ENCODE data around the gene DOLPP1. TPM values are rescaled to one million over a fixed set of nuclear protein-coding genes. Genes with fewer than 3 reads are reported as not detected.

Gene DOLPP1
- total and polyA plus RNA-seq, 2 of the 8 experiments (the other 6 are each of a cell fraction or from before 2014, with no cell fraction given): 36.0 to 45.3 TPM

DNA sequence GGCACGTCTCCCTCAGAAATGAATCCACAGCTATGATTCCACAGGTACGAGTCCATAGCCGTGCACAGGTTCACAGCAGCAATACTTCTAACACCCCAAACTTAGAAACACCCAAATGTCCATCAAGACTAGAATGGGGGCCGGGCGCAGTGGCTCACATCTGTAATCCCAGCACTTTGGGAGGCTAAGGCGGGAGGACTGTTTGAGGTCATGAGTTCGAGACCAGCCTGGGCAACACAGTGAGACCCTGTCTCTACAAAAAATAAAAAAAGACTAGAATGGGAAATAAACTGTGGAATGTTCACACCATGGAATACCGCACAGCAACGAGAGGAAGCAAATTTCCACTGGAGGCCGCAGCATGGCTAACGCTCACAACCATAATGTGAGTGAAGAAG is 4.3 kb upstream of the DOLPP1 start:
- Histone ChIP-seq H2BK20ac (ENCODE audit: low read length) (no peak overlapping the region), H3K9me3 (ENCODE audit: insufficient read depth in 2 of 2, low read depth in 1 of 2, low read length in 1 of 2) (no peaks in the 10 kb centered on the region), H4K5ac (ENCODE audit: insufficient read length, low read depth, low read length) (no peak overlapping the region), H3K79me1 (ENCODE audit: low read depth, low read length) (no peaks in the 10 kb centered on the region), H2BK12ac (ENCODE audit: low read depth, low read length) (no peak overlapping the region), H3K79me2 (ENCODE audit: control insufficient read depth in 1 of 2, insufficient read depth in 2 of 2, low read length in 2 of 2) (peaks cover under 1 to 14% of the 10 kb centered on the region in 2 experiments; a peak in 3 of 4 replicates), H2BK15ac (ENCODE audit: low read length) (no peak overlapping the region), H3K14ac (ENCODE audit: insufficient read length) (no peak overlapping the region), H3K27me3 (replicated peaks in 1 of 4; ENCODE audit: control insufficient read depth in 3 of 4, extremely low read depth in 1 of 4, insufficient read depth in 3 of 4, low read length in 3 of 4) (no peaks in the 10 kb centered on the region), H3K4me3 (ENCODE audit: extremely low read depth in 1 of 4, insufficient read depth in 2 of 4, low read depth in 3 of 4, low read length in 4 of 4) (no peak overlapping the region), H2AFZ (ENCODE audit: low read length) (no peak overlapping the region), H3K23ac (ENCODE audit: insufficient read length) (no peak overlapping the region), H3K9ac (replicated peaks in 1 of 4; ENCODE audit: extremely low read depth in 1 of 4, low read depth in 3 of 4, low read length in 3 of 4) (no peak overlapping the region), H4K91ac (replicated peaks; ENCODE audit: insufficient read length, low read length) (no peak overlapping the region), H3K4me2 (ENCODE audit: insufficient read depth in 1 of 2, low read depth in 2 of 2, low read length in 2 of 2) (no peak overlapping the region), H2AK5ac (ENCODE audit: low read depth, low read length) (no peak overlapping the region), H2BK120ac (replicated peaks; ENCODE audit: low read depth, low read length) (no peak overlapping the region), H3K4ac (replicated peaks; ENCODE audit: insufficient read length, low read depth, low read length) (no peak overlapping the region), H4K20me1 (replicated peaks in 1 of 2; ENCODE audit: control insufficient read depth in 1 of 2, insufficient read depth in 2 of 2, low read length in 2 of 2) (peaks cover 0 to 2% of the 10 kb centered on the region in 2 experiments), H4K8ac (ENCODE audit: extremely low read depth, insufficient read depth, low read length) (no peak overlapping the region), H2BK5ac (ENCODE audit: low read depth, low read length) (no peak overlapping the region), H3K18ac (ENCODE audit: extremely low read depth, low read length) (no peak overlapping the region), H3K36me3 (ENCODE audit: control insufficient read depth in 2 of 4, insufficient read depth in 4 of 4, low read length in 3 of 4) (no peaks in the 10 kb centered on the region), H3K23me2 (ENCODE audit: low read depth, low read length) (peaks cover 7% of the 10 kb centered on the region), H3K4me1 (replicated peaks in 1 of 4; ENCODE audit: control insufficient read depth in 3 of 4, insufficient read depth in 4 of 4, low read length in 3 of 4) (peaks cover 6 to 10% (median 7%) of the 10 kb centered on the region in 4 experiments), H3K56ac (replicated peaks; ENCODE audit: insufficient read length, low read depth, low read length) (no peak overlapping the region), H3K27ac (ENCODE audit: low read depth, low read length) (no peak overlapping the region)
- no peak for FAIRE-seq
- no peak for DNase-seq (ENCODE audit: low read depth in 1 of 2, low spot score in 2 of 2)
- POLR2A ChIA-PET (ENCODE audit: partially characterized antibody): no interaction called here
- TF ChIP-seq SP4 (IDR thresholded peaks at IDR 0.05; ENCODE audit: low read length): no peak
- no peak for TF ChIP-seq ASH2L (IDR thresholded peaks at IDR 0.05; ENCODE audit: low read length)
- TF ChIP-seq SRF (IDR thresholded peaks at IDR 0.05; ENCODE audit: low read depth, low read length): no peak
- TF ChIP-seq CBX5 (IDR thresholded peaks at IDR 0.05; ENCODE audit: low read depth, low read length): no peak
- no peak for TF ChIP-seq CBX8 (IDR thresholded peaks at IDR 0.05; ENCODE audit: borderline replicate concordance, low read depth, low read length)
- TF ChIP-seq SIX5 (IDR thresholded peaks at IDR 0.05; ENCODE audit: low read depth, low read length): no peak
- 87% methylated on average over 11 of the region's 11 CpGs; no CpG with 5 or more reads in 1 of the 2 experiments for WGBS, 2 experiments (ENCODE audit: extremely low coverage in 1 of 2, insufficient coverage in 1 of 2, insufficient read length in 1 of 2, insufficient replicate concordance in 2 of 2, low coverage in 1 of 2, low lambda C conversion rate in 2 of 2, missing lambda C conversion rate in 1 of 2)
- CTCF ChIA-PET (ENCODE audit: partially characterized antibody): no interaction called here

Data from H1 (cell line).